Motor neuron (in vitro differentiated cells): ENCODE results near the gene ZBP1. TPM values are rescaled to one million over a fixed set of nuclear protein-coding genes. Genes with fewer than 3 reads are reported as not detected.
"Not testable (repeated sequence)": the region's sequence is repeated elsewhere in the genome, so short reads cannot be mapped to it uniquely, and the experiment has no call there.

Experiments used
- ATAC-seq, 8 experiments: fragments of 200-7000 bp; cut with Tn5 transposase; replicated peaks in 6 of 8; 2 replicates each; pipeline ENCODE4 v1.8.0; 2021; ENCODE audit warnings: mild to moderate bottlenecking in 8 of 8, moderate library complexity in 8 of 8
- H3K27ac ChIP-seq, 2 donors: fragments of 250-450 bp; sonication (Bioruptor Pico); 2 replicates each; pipeline ENCODE4 v1.9.0; 2021; ENCODE audit warnings: antibody characterized with exemption in 2 of 2, mild to moderate bottlenecking in 2 of 2, moderate library complexity in 1 of 2
- H3K4me1 ChIP-seq, 2 donors: fragments of 250-450 bp; sonication (Bioruptor Pico); replicated peaks in 1 of 2; 2 replicates each; pipeline ENCODE4 v1.6.1; 2021; ENCODE audit warnings: antibody characterized with exemption in 2 of 2, mild to moderate bottlenecking in 2 of 2, moderate library complexity in 1 of 2
- H3K4me3 ChIP-seq, 5 donors: fragments of 250-450 bp; sonication (Bioruptor Pico); 2 replicates each; pipeline ENCODE4 v1.9.0; 2021; ENCODE audit warnings: antibody characterized with exemption in 5 of 5, mild to moderate bottlenecking in 5 of 5, moderate library complexity in 4 of 5
- WGBS, 10 experiments: fragments of 450-650 bp; shearing (Covaris generic); methylation state at CpG; one replicate each; pipeline ENCODE4 v1.0.0; 2022; 5-methylcytosine and 5-hydroxymethylcytosine counted together
- in situ Hi-C, 9 experiments: fragments of 400-800 bp; cut with MboI; loops; one replicate each; pipeline ENCODE4 v1.15.0; 2021; ENCODE audit warnings: low sequenced_read_pairs in 9 of 9, low pct_unique_long_range_greater_than_20kb in 2 of 9; ENCODE audit not compliant: unreplicated experiment in 9 of 9
- total RNA-seq, 8 experiments: library from RNA; unstranded; fragments of 300-600 nt; gene quantifications; 2 replicates each; pipeline versions ENCODE4 v1.2.3 to v1.2.4, GENCODE V29; 2022

The ZBP1 gene
- total RNA-seq, 8 experiments from 2014 or later: 0.09 to 1.00 (median 0.30) TPM; not detected in 2

DNA sequence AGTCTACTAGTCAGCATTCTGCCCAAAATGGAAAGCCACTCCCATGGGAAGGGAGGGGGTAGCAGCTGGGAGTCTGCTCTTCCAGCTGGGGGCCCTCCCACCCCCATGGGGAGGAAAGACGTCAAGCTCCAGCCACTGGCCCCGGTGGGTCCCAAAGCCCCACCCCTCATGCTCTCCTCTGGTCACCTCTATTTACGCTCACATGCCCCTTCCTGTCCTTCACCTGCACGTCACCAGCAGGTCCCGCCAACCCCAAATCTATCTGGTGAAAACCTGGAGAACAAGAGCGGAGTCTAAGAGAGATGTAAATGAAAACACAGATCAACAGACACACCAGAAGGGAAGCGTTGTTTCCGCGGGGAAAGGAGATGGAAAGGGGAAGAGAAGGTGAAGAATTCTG lies 30.0 kb upstream of the ZBP1 start:
- peaks cover 0 to 7% of the 10 kb centered on the region in 2 donors for H3K4me1 ChIP-seq
- in situ Hi-C loops: loop anchor here in 3 of 9 experiments (10.0 to 25.0 kb wide), 2 partner anchors 437 to 535 kb away; no protein-coding TSS in a partner anchor
- H3K27ac ChIP-seq: no peak overlapping the region
- WGBS, 10 experiments: 72 to 92% (median 77%) methylated on average over 5 to 7 of the region's 9 CpGs; no CpG with 5 or more reads in 7 of the 10 experiments
- ATAC-seq: no peak
- no peak overlapping the region for H3K4me3 ChIP-seq

DNA sequence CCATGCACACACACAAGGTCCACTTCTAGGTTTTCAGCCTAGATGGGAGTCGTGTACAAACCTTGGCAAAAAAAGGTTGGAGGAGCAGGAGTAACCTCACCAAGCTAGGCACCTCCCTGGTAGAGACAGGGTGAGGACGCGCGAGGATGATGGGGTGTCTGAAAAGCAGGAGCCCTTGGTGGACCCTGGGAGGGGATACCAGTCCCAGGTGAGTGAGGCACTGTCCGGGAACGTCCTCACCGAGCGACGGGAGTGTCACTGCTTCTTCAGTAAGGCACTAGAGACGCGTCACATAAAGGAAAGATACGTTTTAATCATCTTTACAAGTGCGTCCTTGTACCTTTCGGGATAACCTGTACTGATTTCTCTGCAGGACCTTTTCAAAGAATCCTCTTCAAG lies 29.4 kb upstream of the ZBP1 start:
- H3K4me1 ChIP-seq: peaks cover 0 to 4% of the 10 kb centered on the region in 2 donors
- WGBS, 10 experiments: 60 to 100% (median 91%) methylated on average over 1 to 11 of the region's 14 CpGs; no CpG with 5 or more reads in 1 of the 10 experiments
- H3K27ac ChIP-seq: no peak overlapping the region
- H3K4me3 ChIP-seq: no peak overlapping the region
- ATAC-seq: no peak
- in situ Hi-C loops: loop anchor here in 3 of 9 experiments (10.0 to 25.0 kb wide), 2 partner anchors 438 to 535 kb away; no protein-coding TSS in a partner anchor

DNA sequence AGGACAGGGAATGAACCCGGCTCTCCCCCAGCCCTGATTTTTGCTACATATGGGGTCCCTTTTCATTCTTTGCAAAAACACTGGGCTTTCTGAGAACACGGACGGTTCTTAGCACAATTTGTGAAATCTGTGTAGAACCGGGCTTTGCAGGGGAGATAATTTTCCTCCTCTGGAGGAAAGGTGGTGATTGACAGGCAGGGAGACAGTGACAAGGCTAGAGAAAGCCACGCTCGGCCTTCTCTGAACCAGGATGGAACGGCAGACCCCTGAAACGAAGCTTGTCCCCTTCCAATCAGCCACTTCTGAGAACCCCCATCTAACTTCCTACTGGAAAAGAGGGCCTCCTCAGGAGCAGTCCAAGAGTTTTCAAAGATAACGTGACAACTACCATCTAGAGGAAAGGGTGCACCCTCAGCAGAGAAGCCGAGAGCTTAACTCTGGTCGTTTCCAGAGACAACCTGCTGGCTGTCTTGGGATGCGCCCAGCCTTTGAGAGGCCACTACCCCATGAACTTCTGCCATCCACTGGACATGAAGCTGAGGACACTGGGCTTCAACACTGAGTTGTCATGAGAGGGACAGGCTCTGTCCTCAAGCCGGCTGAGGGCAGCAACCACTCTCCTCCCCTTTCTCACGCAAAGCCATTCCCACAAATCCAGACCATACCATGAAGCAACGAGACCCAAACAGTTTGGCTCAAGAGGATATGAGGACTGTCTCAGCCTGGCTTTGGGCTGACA lies 28.8 kb upstream of the ZBP1 start:
- no peaks in the 10 kb centered on the region for H3K4me1 ChIP-seq
- no peak overlapping the region for H3K27ac ChIP-seq
- in situ Hi-C loops: no loop called here
- H3K4me3 ChIP-seq: no peak overlapping the region
- ATAC-seq: no peak
- WGBS, 10 experiments: 70 to 88% (median 82%) methylated on average over 2 to 13 of the region's 15 CpGs; no CpG with 5 or more reads in 2 of the 10 experiments

DNA sequence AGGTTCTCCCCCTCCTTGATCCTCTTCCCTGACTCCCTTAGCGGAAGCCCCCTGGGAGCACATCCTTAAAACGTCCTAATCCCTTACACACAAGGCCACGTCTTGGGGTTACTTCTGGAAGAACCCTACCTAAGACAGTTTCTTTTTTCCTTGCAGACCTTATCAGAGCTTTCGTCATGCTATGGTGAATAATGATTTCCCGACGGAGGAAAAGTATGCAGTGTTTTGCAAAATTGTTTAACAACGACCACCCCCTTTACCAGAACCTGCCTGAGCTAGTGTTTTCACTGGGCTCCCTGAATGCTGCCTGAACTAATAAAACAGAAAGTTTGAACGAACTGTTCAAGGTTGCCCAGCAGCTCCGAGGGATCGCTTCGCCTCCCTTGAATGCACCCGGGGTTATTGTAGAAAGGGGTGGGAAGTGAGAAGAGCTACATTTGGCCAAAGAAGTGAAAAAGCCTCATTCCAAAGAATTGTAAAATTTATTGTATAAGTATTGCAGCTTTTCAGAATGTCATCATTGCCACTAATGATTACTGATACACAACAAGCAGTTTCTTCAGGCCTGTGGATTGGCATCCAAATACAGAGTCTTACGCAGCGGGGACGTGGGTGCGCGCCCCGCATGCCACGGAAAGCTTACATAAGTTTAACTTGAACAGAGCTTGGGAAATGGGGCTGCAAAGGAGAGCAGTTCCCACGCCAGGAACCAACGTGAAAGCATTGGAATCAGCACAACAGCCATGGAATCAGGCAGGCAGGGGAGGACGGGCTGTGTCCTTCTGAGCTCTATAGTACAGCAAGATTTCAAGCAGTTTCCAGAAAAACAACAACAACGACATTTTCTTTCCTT lies 27.9 kb upstream of the ZBP1 start:
- WGBS, 10 experiments: 60 to 90% (median 75%) methylated on average over 1 to 23 of the region's 23 CpGs

DNA sequence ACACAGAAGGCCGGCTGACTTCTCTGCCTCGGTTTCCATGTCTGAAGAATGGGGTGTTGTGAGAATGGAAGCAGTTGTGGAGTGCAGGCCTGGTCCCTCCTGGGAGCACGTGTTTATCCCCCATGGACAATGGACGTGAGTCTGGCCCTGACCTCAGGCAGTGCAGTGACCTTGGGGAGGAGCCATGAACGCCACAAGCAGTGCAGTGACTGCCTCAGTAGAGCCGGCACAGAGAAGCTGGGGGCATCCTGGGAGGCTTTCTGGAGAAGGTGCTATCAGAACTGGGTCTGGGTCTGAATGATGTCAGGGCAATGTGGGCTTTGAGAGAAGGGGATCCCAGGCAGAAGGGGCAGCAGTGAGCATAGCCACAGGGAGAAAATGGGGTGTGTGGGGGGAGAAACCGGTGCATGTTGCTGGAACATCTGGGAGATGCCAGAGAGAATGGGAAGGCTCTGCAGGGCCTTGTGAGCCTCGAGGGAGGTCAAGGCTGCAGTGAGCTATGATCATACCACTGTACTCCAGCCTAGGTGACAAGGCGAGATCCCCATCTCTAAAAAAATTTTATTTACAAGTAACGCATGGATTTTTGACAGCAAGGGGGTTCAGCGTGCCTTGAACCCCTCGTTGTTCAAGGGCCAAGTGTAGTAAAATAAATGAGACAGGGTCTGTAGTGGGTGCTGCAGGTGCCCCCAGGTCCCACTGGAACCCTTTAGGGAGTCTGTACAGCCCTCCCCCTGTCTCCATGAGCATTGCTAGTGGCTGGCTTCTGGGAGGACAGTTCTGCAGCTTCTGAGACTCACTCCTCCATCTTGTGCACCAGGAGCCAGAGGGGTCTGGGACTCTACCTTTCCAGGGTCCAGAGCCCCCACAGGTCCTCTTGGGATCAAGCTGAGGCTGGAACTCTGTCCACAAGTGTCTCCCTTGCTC lies 27.0 kb upstream of the ZBP1 start:
- ATAC-seq: no peak
- 20 to 100% (median 53%) methylated on average over 1 to 11 of the region's 12 CpGs; no CpG with 5 or more reads in 4 of the 10 experiments for WGBS, 10 experiments
- Histone ChIP-seq H3K4me1 (no peaks in the 10 kb centered on the region), H3K27ac (no peak overlapping the region), H3K4me3 (no peak overlapping the region)
- in situ Hi-C loops: no loop called here

More for the DNA sequence above, 27.9 kb upstream of the ZBP1 start:
- ATAC-seq: no peak
- H3K4me3 ChIP-seq: no peak overlapping the region
- in situ Hi-C loops: no loop called here
- H3K4me1 ChIP-seq: no peaks in the 10 kb centered on the region
- no peak overlapping the region for H3K27ac ChIP-seq

DNA sequence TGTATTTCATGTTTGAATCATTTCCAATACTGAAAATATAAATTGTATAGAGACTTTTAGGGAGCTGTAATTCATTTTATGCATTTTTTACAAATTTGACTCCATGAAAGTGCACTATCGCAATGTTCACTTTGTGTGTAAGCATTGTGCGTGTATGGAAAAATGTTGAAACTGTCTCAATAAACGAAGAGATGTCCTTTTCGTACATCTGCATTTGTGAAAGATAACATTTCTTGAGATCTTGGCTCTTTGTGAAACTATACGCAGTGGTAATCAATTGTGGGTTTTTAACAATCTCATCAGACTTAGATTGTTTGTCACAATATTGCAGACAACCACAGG lies 18.6 kb upstream of the ZBP1 start:
- no peaks in the 10 kb centered on the region for H3K4me1 ChIP-seq
- no peak overlapping the region for H3K4me3 ChIP-seq
- 46 to 100% (median 78%) methylated on average over 1 to 5 of the region's 5 CpGs for WGBS, 10 experiments
- in situ Hi-C loops: no loop called here
- H3K27ac ChIP-seq: no peak overlapping the region
- ATAC-seq: no peak

DNA sequence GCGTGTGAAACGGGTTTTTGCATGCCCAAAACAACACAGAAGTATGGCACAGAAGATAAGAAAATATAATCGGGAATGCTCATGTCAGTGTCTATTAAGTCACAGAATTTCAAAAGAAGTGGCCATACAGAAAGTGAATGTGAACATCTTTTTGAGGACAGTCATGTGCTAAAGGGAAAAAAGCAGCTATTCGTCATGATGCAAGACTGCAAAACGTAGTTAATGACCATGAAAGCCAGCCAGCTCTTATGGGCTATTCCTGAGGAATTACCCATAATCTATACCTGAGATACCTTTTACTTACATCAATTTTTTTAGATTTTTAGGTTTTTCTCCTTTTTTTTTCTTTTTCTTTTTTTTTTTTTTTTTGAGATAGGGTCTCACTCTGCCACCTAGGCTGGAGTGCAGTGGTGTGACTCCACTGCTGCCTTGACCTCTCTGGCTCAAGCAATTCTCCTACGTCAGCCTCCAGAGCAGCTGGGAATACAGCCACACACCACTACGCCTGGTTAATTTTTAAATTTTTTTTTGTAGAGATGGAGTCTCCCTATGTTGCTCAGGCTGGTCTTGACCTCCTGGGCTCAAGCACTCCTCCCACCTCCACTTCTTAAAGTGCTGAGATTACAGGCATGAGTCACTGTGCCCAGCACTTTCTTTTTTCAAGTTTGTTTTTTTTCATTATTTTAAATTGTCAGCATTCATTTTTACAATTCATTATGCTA lies 18.1 kb upstream of the ZBP1 start:
- WGBS, 10 experiments: 0 to 81% (median 64%) methylated on average over 2 to 7 of the region's 7 CpGs
- H3K4me3 ChIP-seq: no peak overlapping the region
- in situ Hi-C loops: no loop called here
- no peaks in the 10 kb centered on the region for H3K4me1 ChIP-seq
- no peak overlapping the region for H3K27ac ChIP-seq
- peak in 5 of 8 experiments; percentile 22 to 67 (median 57) for ATAC-seq

DNA sequence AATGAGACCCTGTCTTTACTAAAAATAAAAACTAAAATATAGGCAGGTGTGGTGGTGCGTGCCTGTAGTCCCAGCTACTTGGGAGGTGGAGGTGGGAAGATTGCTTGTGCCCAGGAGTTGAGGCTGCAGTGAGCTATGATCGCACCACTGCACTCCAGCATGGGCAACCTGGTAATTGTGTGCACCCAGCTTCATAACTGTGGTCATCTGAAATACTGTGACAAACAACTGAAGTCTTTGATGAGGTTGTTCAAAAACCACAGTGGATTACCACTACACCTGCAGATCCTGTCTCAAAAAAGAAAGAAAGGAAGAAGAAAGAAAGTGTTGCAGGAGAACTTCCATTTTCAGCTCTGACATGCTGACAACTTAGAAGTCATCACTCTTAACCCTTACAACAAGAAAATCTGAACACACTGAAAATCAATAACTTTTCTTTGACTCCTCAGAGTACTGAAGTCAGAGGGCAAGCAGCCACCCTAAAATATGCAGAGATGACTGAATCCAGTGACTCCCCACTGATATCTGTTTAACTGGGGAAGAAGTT lies 13.8 kb upstream of the ZBP1 start:
- Histone ChIP-seq H3K4me1 (no peaks in the 10 kb centered on the region), H3K4me3 (no peak overlapping the region), H3K27ac (no peak overlapping the region)
- no peak for ATAC-seq
- 13 to 92% (median 71%) methylated on average over 1 to 2 of the region's 2 CpGs; no CpG with 5 or more reads in 1 of the 10 experiments for WGBS, 10 experiments
- in situ Hi-C loops: no loop called here

DNA sequence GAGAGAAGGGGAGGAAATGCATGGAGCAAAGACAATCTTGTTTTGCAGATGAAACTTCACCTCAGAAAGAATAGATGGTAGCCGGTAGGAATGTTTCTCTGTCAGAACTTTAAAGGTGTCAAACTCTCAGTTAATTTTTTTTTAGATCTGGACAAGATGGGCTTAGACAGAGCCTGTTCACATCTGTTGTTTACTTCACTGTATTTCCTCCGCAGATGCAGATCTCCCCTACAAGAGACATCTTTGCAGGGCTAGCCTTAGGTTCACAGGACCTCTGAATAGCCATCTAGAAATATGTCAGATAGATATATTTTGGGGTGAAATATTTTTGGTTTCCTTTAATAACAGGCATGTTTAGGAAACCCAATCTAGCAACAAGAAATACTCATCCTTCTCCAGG lies 12.1 kb upstream of the ZBP1 start:
- Histone ChIP-seq H3K27ac (no peak overlapping the region), H3K4me3 (no peak overlapping the region), H3K4me1 (no peaks in the 10 kb centered on the region)
- in situ Hi-C loops: no loop called here
- no peak for ATAC-seq
- 20 to 100% (median 86%) methylated on average over 1 to 2 of the region's 2 CpGs; no CpG with 5 or more reads in 2 of the 10 experiments for WGBS, 10 experiments

DNA sequence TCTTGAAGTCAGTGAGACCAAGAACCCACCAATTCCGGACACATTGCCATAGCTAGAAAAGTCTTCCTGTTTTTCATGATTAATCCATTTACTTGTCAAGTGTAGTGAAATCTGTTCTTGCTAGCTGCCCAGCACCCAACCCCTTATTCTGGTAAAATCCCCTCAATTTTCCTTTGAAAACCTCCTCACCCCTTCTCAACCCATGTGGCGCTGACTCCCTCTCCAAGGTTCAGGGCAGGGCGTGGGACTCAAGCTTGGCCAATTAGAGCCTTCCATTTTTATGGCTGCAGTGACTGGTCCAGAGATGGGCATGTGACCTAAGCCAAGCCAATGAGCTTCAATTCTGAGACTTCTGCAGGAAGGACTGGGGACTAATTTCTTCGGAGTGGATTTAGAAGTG lies 9.8 kb upstream of the ZBP1 start:
- in situ Hi-C loops: no loop called here
- no peaks in the 10 kb centered on the region for H3K4me1 ChIP-seq
- no peak overlapping the region for H3K27ac ChIP-seq
- ATAC-seq: no peak
- H3K4me3 ChIP-seq: no peak overlapping the region
- 30 to 90% (median 56%) methylated on average over 1 to 4 of the region's 4 CpGs; no CpG with 5 or more reads in 4 of the 10 experiments for WGBS, 10 experiments

DNA sequence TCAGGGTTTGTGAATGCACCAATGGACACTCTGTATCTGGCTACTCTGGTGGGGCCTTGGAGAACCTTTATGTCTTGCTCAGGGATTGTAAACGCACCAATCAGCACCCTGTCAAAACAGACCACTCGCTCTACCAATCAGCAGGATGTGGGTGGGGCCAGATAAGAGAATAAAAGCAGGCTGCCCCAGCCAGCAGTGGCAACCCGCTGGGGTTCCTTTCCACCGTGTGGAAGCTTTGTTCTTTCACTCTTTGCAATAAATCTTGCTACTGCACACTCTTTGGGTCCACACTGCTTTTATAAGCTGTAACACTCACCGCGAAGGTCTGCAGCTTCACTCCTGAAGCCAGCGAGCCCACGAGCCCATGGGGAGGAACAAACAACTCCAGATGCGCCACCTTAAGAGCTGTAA lies 9.3 kb upstream of the ZBP1 start:
- WGBS, 10 experiments: 26 to 83% (median 72%) methylated on average over 1 to 7 of the region's 9 CpGs
- in situ Hi-C loops, H3K27ac ChIP-seq, H3K4me3 ChIP-seq, H3K4me1 ChIP-seq, ATAC-seq: not testable (repeated sequence)

DNA sequence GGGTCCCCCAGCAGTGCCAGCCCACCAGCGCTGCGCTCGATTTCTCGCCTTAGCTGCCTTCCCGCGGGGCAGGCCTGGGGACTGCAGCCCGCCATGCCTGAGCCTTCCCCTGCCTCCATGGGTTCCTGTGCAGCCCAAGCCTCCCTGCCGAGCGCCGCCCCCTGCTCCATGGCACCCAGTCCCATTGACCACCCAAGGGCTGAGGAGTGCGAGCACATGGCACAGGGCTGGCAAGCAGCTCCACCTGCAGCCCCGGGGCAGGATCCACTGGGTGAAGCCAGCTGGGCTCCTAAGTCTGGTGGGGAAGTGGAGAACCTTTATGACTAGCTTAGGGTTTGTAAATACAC lies 8.7 kb upstream of the ZBP1 start:
- H3K27ac ChIP-seq, in situ Hi-C loops, H3K4me3 ChIP-seq, ATAC-seq, H3K4me1 ChIP-seq: not testable (repeated sequence)
- WGBS, 10 experiments: no CpG with 5 or more reads among the region's 12 CpGs
